ENCODE measurements around the gene LCN2. TPM values are rescaled to one million over a fixed set of nuclear protein-coding genes. Genes with fewer than 3 reads are reported as not detected.
A peak's percentile ranks its signal among the peaks of the same experiment; 100 is the strongest.

The LCN2 gene
- total and polyA plus RNA-seq, 7 experiments from 2014 or later = not detected

- Histone ChIP-seq H3K36me3 (ENCODE audit: control insufficient read depth in 2 of 3, insufficient read depth in 3 of 3, low read length in 3 of 3) (peaks cover 0 to 45% (median 10%) of the 10 kb centered on the region in 3 experiments), H3K9me3 (ENCODE audit: control insufficient read depth in 2 of 3, low read length in 3 of 3) (no peaks in the 10 kb centered on the region), H3K4me3 (ENCODE audit: low read length) (no peak overlapping the region), H3K4me1 (ENCODE audit: control insufficient read depth in 2 of 2, insufficient read depth in 2 of 2, low read length in 2 of 2) (peaks cover 0 to 7% of the 10 kb centered on the region in 2 donors), H3K27ac (ENCODE audit: low read depth, low read length) (no peak overlapping the region), H3K27me3 (ENCODE audit: control insufficient read depth in 2 of 2, insufficient read depth in 2 of 2, low read length in 2 of 2) (no peaks in the 10 kb centered on the region)
- ATAC-seq (no peak), DNase-seq (no peak)
- Mint-ChIP-seq H3K27ac (no peak overlapping the region), H3K27me3 (no peaks in the 10 kb centered on the region), H3K4me1 (peaks cover 7 to 18% (median 11%) of the 10 kb centered on the region in 7 donors), H3K36me3 (peaks cover 0 to 16% (median 12%) of the 10 kb centered on the region in 5 donors), H3K4me3 (no peak overlapping the region), H3K9me3 (peaks cover 0 to 3% (median 0%) of the 10 kb centered on the region in 11 donors)
- ChIA-PET POLR2A (interaction anchor here (1.5 to 1.6 kb wide), 2 partner anchors 19 to 46 kb away, joined by 5 to 6 read pairs; partner anchors contain the start of genes NAIF1 and SLC25A25), CTCF (interaction anchor here (1.4 kb wide), 1 partner anchor 15 kb away, joined by 4 read pairs; no protein-coding TSS in a partner anchor)
- intact Hi-C loops (cut with micrococcal nuclease) = no loop called here
Observed at GRCh38 chr9:128113526-128114325, 35.5 kb upstream of the LCN2 start.

GRCh38 chr9:128114326-128115186 is 34.7 kb upstream of the LCN2 start:
- ATAC-seq (no peak), DNase-seq (no peak)
- ChIA-PET POLR2A (interaction anchor here (1.5 to 1.6 kb wide), 2 partner anchors 20 to 47 kb away, joined by 5 to 6 read pairs; partner anchors contain the start of genes NAIF1 and SLC25A25), CTCF (interaction anchor here (0.6 to 1.4 kb wide), 2 partner anchors 14 to 875 kb away, joined by 3 to 4 read pairs; no protein-coding TSS in a partner anchor)
- H3K9me3 ChIP-seq (ENCODE audit: control insufficient read depth in 2 of 3, low read length in 3 of 3) = no peaks in the 10 kb centered on the region
- H3K36me3 ChIP-seq (ENCODE audit: control insufficient read depth in 2 of 3, insufficient read depth in 3 of 3, low read length in 3 of 3) = peaks cover 0 to 37% (median 10%) of the 10 kb centered on the region in 3 experiments
- no peaks in the 10 kb centered on the region for H3K27me3 ChIP-seq (ENCODE audit: control insufficient read depth in 2 of 2, insufficient read depth in 2 of 2, low read length in 2 of 2)
- peaks cover 0 to 14% (median 11%) of the 10 kb centered on the region in 5 donors for H3K36me3 Mint-ChIP-seq
- H3K27ac ChIP-seq (ENCODE audit: low read depth, low read length) = no peak overlapping the region
- H3K4me1 ChIP-seq (ENCODE audit: control insufficient read depth in 2 of 2, insufficient read depth in 2 of 2, low read length in 2 of 2) = peaks cover 0 to 7% of the 10 kb centered on the region in 2 donors
- H3K27ac Mint-ChIP-seq = peak overlapping the region in 1 of 9 donors; percentile 46
- no peak overlapping the region for H3K4me3 ChIP-seq (ENCODE audit: low read length)
- peaks cover 7 to 16% (median 9%) of the 10 kb centered on the region in 7 donors for H3K4me1 Mint-ChIP-seq
- H3K9me3 Mint-ChIP-seq = peaks cover 0 to 3% (median 0%) of the 10 kb centered on the region in 11 donors
- intact Hi-C loops (cut with micrococcal nuclease) = loop anchor here in 1 of 2 donors (5.0 kb wide), 2 partner anchors 43 to 77 kb away; no protein-coding TSS in a partner anchor
- no peak overlapping the region for H3K4me3 Mint-ChIP-seq
- H3K27me3 Mint-ChIP-seq = no peaks in the 10 kb centered on the region

DNA sequence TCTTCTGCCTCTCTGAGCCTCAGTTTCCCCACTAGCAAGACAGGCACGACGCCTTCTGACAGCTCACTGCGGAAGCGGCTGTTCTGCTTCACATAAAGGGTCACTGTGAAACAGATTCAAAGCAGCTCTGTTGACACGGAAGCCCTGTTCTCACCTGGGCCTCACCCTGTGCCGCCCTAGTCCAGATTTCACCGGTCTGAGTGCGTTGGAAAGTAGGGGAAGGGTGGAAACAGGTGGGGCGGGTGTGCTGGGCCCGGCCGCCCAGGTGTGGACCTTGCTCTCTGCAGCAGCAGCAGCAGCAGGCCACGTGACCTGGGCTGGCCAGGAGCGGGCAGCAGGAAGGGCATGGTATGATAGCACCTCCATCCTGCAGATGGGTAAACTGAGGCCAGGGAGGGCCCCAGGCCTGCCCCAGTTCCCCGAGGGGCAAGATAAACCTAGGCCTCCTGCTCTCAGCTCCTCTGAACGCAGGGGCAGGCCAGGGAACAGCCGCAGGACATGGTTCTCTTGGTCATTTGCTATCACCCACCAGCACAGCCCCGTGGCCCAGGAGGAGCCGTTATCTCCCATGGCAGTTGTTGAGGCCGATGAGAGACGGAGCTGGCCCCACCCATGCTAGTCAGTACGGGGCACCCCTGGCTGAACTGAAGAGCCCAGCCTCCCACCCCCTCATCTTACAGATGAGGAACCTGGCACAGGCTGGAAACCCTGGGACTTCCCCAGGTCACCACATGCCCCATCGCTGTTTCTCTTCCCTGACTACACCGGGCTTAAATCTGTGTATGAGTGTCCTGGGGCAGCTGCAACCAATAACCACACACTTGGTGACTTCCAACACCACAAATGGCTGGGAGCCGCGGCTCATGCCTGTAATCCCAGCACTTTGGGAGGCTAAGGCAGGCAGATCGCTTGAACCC is 33.8 kb upstream of the LCN2 start:
- Histone ChIP-seq H3K4me3 (ENCODE audit: low read length) (no peak overlapping the region), H3K4me1 (ENCODE audit: control insufficient read depth in 2 of 2, insufficient read depth in 2 of 2, low read length in 2 of 2) (peaks cover 0 to 7% of the 10 kb centered on the region in 2 donors), H3K27ac (ENCODE audit: low read depth, low read length) (no peak overlapping the region), H3K9me3 (ENCODE audit: control insufficient read depth in 2 of 3, low read length in 3 of 3) (no peaks in the 10 kb centered on the region), H3K36me3 (ENCODE audit: control insufficient read depth in 2 of 3, insufficient read depth in 3 of 3, low read length in 3 of 3) (peaks cover 0 to 37% (median 10%) of the 10 kb centered on the region in 3 experiments), H3K27me3 (ENCODE audit: control insufficient read depth in 2 of 2, insufficient read depth in 2 of 2, low read length in 2 of 2) (no peaks in the 10 kb centered on the region)
- Mint-ChIP-seq H3K4me1 (peaks cover 6 to 13% (median 7%) of the 10 kb centered on the region in 7 donors), H3K9me3 (peaks cover 0 to 3% (median 0%) of the 10 kb centered on the region in 11 donors), H3K36me3 (peaks cover 0 to 11% (median 9%) of the 10 kb centered on the region in 5 donors), H3K27ac (no peak overlapping the region), H3K4me3 (no peak overlapping the region), H3K27me3 (no peaks in the 10 kb centered on the region)
- ChIA-PET POLR2A (interaction anchor here (0.6 to 1.6 kb wide), 3 partner anchors 21 to 46 kb away, joined by 3 to 5 read pairs (median 3); no protein-coding TSS in a partner anchor), CTCF (interaction anchor here (0.6 to 1.4 kb wide), 6 partner anchors 10 to 874 kb away, joined by 3 to 5 read pairs (median 4); no protein-coding TSS in a partner anchor)
- ATAC-seq (peak; percentile 57), DNase-seq (no peak)
- intact Hi-C loops (cut with micrococcal nuclease) = loop anchor here (2.0 to 5.0 kb wide), 5 partner anchors 23 to 173 kb away; no protein-coding TSS in a partner anchor

DNA sequence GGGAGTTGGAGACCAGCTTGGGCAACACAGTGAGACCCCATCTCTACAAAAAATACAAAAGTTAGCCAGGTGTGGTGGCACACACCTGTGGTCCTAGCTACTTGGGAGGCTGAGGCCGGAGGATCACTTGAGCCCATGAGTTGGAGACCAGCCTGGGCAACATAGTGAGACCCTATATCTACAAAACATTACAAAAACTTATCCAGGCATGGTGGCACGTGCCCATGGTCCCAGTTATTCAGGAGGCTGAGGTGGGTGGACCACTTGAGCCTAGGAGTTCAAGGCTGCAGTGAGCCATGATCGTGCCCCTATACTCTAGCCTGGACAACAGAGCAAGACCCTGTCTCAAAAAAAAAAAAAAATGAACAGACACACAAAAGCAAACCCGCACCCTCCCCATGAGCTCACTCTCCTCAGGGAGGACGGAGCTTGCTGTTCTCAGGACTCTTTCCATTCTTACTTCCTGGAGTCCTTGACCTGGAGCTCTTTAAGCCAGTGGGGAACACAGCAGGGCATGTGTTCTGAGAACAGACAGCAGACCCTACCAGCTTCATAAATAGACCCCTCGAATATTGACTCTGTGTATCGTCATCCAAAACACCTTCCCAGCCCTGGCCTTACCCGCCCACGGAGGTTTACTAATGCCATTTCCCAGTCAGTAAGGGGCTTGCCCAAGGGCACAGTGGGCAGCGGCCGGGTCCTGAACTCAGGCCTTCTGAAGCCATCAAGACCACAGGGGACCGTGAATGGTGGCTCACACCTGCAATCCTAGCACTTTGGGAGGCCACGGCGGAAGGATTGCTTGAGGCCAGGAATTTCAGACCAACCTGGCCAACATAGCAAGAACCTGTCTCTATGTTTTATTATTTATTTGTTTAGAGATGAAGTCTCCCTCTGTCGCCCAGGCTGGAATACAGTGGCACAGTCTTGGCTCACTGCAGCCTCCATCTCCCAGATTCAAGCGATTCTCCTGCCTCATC is 32.9 kb upstream of the LCN2 start:
- H3K4me3 ChIP-seq (ENCODE audit: low read length) = no peak overlapping the region
- Mint-ChIP-seq H3K4me3 (no peak overlapping the region), H3K9me3 (peaks cover 0 to 3% (median 0%) of the 10 kb centered on the region in 11 donors), H3K4me1 (peaks cover 6 to 13% (median 7%) of the 10 kb centered on the region in 7 donors), H3K36me3 (peaks cover 0 to 11% (median 8%) of the 10 kb centered on the region in 5 donors), H3K27ac (no peak overlapping the region), H3K27me3 (no peaks in the 10 kb centered on the region)
- POLR2A ChIA-PET = interaction anchor here (0.6 to 0.9 kb wide), 3 partner anchors 45 to 866 kb away, joined by 3 to 7 read pairs (median 3); no protein-coding TSS in a partner anchor
- H3K27me3 ChIP-seq (ENCODE audit: control insufficient read depth in 2 of 2, insufficient read depth in 2 of 2, low read length in 2 of 2) = no peaks in the 10 kb centered on the region
- H3K27ac ChIP-seq (ENCODE audit: low read depth, low read length) = no peak overlapping the region
- DNase-seq (no peak), ATAC-seq (no peak)
- no peaks in the 10 kb centered on the region for H3K9me3 ChIP-seq (ENCODE audit: control insufficient read depth in 2 of 3, low read length in 3 of 3)
- intact Hi-C loops (cut with micrococcal nuclease) = loop anchor here (1.0 to 5.0 kb wide), 8 partner anchors 12 to 381 kb away; partner anchors contain the start of gene TOR2A (in 1 of the 2)
- peaks cover 0 to 7% of the 10 kb centered on the region in 2 donors for H3K4me1 ChIP-seq (ENCODE audit: control insufficient read depth in 2 of 2, insufficient read depth in 2 of 2, low read length in 2 of 2)
- CTCF ChIA-PET = interaction anchor here (0.6 to 1.6 kb wide), 7 partner anchors 9 to 186 kb away, joined by 3 to 6 read pairs (median 5); no protein-coding TSS in a partner anchor
- H3K36me3 ChIP-seq (ENCODE audit: control insufficient read depth in 2 of 3, insufficient read depth in 3 of 3, low read length in 3 of 3) = peaks cover 0 to 47% (median 4%) of the 10 kb centered on the region in 3 experiments

All from naive thymus-derived CD4-positive, alpha-beta T cell (primary cell).